GM12873 (cell line): ENCODE measurements around the gene COL8A2.

Experiments
- CTCF ChIP-seq: IDR thresholded peaks from 2 replicates; pipeline ENCODE4 v1.5.1; 2012; ENCODE audit warnings: low read depth, mild to moderate bottlenecking, moderate library complexity, low read length, control low read depth; ENCODE audit not compliant: insufficient read depth; ENCODE audit errors: missing control alignments

Gene COL8A2

GRCh38 chr1:36083219-36083618 is 41.8 kb downstream of the COL8A2 start:
- TF ChIP-seq CTCF: no peak

- TF ChIP-seq CTCF: no peak
Observed at GRCh38 chr1:36081926-36082485, 43.0 kb downstream of the COL8A2 start.

GRCh38 chr1:36080801-36081200 is 44.2 kb downstream of the COL8A2 start:
- TF ChIP-seq CTCF: no peak

- TF ChIP-seq CTCF: no peak
Observed at GRCh38 chr1:36080236-36080635, 44.8 kb downstream of the COL8A2 start.

GRCh38 chr1:36076979-36077573 is 47.9 kb downstream of the COL8A2 start:
- no peak for TF ChIP-seq CTCF

- no peak for TF ChIP-seq CTCF
Observed at GRCh38 chr1:36070349-36070748, 54.7 kb downstream of the COL8A2 start.

GRCh38 chr1:36068866-36069265 is 56.2 kb downstream of the COL8A2 start:
- TF ChIP-seq CTCF: no peak

- no peak for TF ChIP-seq CTCF
Observed at GRCh38 chr1:36067871-36068270, 57.2 kb downstream of the COL8A2 start.
